AG08396 (cell line): ENCODE data around the gene KLHL11.
"Not testable (repeated sequence)": the region's sequence is repeated elsewhere in the genome, so short reads cannot be mapped to it uniquely, and the experiment has no call there.

Experiments
- DNase-seq: peaks from one replicate; pipeline ENCODE4 v3.0.0; 2012; ENCODE audit warnings: low spot score, mixed read lengths

The KLHL11 gene

DNA sequence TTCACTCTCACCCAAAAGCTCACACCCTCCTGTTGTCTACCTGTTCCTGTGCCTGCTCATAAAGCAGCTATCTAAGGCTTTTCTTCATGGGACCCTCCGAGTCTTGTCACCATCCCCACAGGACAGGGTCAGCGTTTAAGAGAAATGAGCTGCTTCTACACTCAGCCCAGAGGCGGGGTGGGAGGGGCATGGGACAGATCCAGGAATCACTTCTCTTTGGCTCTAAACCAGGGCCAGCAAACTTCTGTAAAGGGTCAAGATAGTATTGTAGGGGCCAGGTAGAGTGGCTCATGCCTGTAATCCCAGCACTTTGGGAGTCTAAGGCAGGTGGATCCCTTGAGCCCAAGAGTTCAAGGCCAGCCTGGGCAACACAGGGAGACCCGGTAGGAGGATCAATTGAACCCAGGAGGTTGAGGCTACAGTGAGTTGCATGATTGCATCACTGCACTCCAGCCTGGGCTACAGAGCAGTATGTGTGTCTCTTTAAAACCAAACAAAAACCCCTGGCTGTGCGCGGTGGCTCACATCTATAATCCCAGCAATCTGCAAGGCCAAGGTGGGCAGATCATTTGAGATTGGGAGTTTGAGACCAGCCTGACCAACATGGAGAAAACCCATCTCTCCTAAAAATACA is 23.2 kb upstream of the KLHL11 start:
- no peak for DNase-seq

- no peak for DNase-seq
Measured at GRCh38 chr17:41885733-41886132, 20.5 kb upstream of the KLHL11 start.

DNA sequence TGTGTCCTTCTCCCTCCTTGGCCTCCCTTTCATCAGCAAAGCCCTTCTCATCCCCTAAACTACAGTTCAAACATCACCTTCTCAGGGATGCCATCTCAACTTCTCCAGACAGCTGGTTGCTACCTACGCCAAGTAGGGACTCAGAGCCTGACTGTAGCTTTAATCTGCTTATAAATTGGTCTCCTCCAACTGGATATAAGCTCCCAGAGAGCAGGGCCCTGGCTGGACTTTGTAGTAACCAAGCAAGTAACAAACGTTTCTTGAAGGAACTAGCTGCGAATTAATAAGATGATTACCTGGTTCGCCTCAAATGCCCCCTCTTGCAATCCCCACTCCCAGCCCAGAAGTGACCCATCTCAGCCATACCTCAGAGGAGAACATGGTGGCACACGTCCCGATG is 17.5 kb upstream of the KLHL11 start:
- DNase-seq: no peak

GRCh38 chr17:41880130-41880529 is 14.9 kb upstream of the KLHL11 start:
- DNase-seq: no peak

DNA sequence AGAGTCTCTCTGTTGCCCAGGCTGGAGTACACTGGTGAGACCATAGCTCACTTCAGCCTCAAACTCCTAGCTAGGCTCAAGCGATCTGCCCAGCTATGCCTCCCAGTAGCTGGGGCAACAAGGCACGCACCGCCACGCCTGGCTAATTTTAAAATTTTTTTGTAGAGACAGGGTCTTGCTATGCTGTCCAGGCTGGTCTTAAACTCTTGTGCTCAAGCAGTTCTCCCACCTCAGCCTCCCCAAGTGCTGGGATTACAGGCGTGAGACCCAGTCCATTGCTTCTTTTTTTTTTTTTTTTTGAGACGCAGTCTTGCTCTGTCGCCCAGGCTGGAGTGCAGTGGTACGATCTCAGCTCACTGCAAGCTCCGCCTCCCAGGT is 9.1 kb upstream of the KLHL11 start:
- not testable (repeated sequence) for DNase-seq

- no peak for DNase-seq
Measured at GRCh38 chr17:41873559-41874292, 8.5 kb upstream of the KLHL11 start.

- no peak for DNase-seq
Measured at GRCh38 chr17:41871789-41872188, 6.6 kb upstream of the KLHL11 start.

GRCh38 chr17:41870627-41871026 is 5.4 kb upstream of the KLHL11 start:
- DNase-seq: no peak

- DNase-seq: no peak
Measured at GRCh38 chr17:41870097-41870496, 4.9 kb upstream of the KLHL11 start.

DNA sequence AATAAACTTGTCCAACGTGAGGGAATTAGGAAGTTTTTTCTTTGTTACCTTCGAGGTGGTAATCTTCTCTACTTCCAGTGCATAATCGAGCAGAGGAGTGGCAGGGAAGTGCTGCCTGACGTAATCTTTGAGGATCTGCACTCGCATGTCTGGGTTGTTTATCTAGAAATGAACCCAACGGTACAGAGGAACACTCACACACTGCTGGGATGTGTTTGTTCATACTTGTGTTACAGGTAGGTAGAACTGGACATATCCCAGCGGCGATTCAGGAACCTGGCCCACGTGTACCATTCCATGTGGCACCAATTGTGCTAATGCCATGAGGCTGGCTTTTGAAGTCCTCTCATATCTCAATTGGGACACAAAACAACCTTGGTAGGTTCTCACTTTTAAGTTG is 4.2 kb upstream of the KLHL11 start:
- DNase-seq: no peak

DNA sequence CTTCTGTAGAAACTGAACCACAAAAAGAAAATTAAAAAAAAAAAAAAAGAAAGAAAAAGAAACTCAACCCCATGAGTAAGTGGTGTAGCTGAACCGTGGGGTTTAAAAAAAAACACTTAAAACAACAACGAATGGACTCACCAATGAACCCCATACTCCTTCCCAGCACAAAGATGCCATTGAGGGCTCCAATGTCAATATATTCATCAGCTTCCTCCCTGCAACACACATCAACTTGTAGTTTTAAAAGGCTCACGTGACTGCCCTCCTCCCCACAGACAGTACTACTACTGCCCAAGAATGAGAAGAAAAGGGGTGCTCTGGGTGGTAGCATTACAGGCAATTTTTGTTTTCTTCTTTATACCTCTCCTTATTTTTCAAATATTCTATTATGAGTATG is 3.3 kb upstream of the KLHL11 start:
- DNase-seq: no peak

DNA sequence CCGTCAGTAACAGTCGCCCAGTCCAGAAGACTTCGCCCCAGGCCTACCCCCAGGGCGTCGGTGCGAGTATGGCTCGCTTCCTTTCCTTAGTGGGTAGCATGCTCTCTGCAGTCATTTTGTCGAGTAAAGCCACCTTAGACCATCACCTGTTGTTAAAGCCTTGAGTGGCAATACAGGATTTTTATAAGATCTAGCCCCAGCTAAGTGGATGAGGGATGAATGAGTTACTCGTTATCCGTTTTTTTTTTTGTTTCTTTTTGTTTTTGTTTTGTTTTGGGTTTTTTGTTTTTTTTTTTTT is 322 bp upstream of the KLHL11 start:
- DNase-seq: no peak

- DNase-seq: no peak
Measured at GRCh38 chr17:41864498-41864835, 756 bp downstream of the KLHL11 start.

DNA sequence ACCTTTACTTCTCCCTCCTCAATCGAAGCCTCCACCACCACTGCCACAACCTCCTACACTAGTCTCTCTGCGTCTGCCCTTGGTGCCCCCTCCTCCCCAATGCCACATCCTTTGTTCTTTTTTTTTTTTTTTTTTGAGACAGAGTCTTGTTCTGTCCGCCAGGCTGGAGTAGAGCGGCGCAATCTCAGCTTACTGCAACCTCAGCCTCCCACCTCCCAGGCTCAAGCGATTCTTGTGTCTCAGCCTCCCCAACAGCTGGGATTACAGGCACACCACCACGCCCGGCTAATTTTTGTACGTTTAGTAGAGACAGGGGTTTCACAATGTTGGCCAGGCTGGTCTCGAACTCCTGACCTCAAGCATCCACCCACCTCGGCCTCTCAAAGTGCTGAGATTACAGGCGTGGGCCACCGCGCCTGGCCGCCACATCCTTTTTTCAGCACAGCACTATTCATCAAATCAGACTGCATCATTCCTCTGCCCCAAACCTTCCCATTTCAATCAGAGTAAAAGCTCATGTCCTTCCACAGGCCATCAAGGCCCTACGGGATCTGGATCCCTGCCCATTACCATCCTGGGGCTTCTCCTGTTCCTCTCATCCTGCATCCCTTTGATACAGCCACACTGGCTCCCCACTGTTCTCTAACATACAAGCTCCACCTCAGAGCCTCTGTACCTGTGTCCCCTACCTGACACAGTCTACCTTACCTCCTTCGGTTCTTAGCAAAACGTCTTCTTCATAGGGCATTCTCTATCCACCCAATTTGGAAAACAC is 2.0 kb downstream of the KLHL11 start:
- DNase-seq: no peak

DNA sequence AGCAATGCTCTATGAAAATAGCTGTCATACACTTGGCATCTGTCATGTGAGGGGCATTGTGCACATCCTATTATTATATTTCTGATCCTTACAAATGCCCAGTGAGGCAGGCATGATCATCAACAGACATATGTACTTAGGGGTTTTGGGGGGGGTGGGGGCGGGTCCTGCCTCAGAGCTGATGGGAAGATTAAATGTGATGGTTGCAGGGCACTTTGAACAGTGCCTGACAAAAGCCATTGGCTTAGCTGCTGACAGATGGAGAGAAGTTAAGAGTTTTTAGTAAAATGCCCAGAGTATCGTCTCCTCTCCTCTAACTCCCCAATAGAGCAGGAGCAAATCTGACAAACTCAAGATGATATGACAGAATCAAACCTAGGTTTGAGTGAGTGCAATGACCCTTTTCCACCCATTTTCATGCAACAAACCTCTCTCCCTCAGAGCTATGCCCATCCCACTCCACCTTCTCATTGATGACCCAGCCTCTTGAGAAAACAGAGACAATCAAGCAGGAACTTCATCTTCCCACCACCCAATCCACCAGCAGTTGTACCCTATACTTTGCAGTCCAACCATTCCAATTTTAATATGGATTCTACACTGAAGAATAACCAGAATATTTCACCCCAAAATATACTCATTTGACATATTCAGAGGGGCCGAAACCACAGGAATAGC is 4.8 kb downstream of the KLHL11 start:
- no peak for DNase-seq

- not testable (repeated sequence) for DNase-seq
Measured at GRCh38 chr17:41851382-41851781, 13.8 kb downstream of the KLHL11 start.

GRCh38 chr17:41849251-41849990 is 15.8 kb downstream of the KLHL11 start:
- DNase-seq: no peak

DNA sequence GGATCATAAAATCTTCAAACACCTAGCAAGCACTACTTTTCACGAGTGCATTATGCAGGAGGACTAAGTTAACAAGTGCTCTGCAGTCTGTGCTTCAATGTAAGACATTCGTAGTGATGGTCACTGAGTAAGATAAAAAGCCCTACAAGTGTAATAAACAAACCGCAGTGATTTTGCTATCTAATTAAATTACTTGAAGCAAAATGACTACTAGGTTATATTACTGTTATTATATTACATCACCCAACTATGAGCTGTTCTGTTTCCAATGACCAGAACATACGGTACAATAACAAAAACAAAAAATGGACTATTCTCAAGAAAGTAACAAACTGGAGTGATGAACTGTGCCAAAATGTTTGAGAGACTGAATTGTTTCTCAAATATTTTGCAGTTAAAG is 16.4 kb downstream of the KLHL11 start:
- no peak for DNase-seq

DNA sequence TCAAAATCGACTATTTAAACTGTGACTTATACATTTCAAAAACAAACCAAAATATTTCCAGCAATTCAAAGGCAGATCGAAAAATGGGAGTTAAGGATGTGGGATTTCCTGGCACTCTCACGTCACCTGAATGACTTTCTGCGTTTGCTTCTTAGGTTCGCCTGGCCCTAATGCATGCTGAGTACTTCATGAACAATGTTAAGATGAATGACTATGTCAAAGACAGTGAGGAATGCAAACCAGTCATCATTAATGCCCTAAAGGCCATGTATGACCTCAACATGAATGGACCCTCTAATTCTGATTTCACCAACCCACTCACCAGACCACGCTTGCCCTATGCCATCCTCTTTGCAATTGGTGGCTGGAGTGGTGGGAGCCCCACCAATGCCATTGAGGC is 20.3 kb downstream of the KLHL11 start:
- no peak for DNase-seq

DNA sequence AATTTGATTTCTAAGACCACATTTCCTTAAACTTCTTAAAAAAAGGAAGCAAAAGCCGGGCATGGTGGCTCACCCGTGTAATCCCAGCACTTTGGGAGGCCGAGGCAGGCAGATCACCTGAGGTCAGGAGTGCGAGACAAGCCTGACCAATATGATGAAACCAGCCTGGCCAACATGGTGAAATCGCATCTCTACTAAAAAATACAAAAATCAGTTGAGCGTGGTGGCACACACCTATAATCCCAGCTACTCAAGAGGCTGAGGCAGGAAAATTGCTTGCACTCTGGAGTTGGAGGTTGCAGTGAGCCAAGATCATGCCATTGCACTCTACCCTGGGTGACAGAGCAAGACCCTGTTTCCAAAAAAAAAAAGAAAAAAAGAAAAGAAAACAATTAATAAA is 24.4 kb downstream of the KLHL11 start:
- DNase-seq: not testable (repeated sequence)

GRCh38 chr17:41839448-41839847 is 25.8 kb downstream of the KLHL11 start:
- not testable (repeated sequence) for DNase-seq
